Mesothelial cell of epicardium (in vitro differentiated cells): ENCODE data around the gene ITGA11. TPM values are rescaled to one million over a fixed set of nuclear protein-coding genes. Genes with fewer than 3 reads are reported as not detected.

ENCODE experiments used
- DNase-seq, 2 experiments: peaks; one replicate each; pipeline ENCODE4 v3.0.0; 2021; ENCODE audit warnings: low spot score in 2 of 2; ENCODE audit not compliant: unreplicated experiment in 2 of 2
- H3K27ac Mint-ChIP-seq: 2 replicates; pipeline ENCODE4 v1.8.0; 2021; ENCODE audit warnings: mixed read lengths
- H3K27me3 Mint-ChIP-seq: 2 replicates; pipeline ENCODE4 v1.8.0; 2021; ENCODE audit warnings: low read depth, mixed read lengths
- H3K36me3 Mint-ChIP-seq: 2 replicates; pipeline ENCODE4 v1.8.0; 2021; ENCODE audit warnings: mixed read lengths
- H3K4me1 Mint-ChIP-seq: 2 replicates; pipeline ENCODE4 v1.8.0; 2021; ENCODE audit warnings: mixed read lengths
- H3K4me3 Mint-ChIP-seq: 2 replicates; pipeline ENCODE4 v1.8.0; 2021; ENCODE audit warnings: mild to moderate bottlenecking, moderate library complexity, mixed read lengths
- H3K9me3 Mint-ChIP-seq: 2 replicates; pipeline ENCODE4 v1.8.0; 2021; ENCODE audit warnings: mixed read lengths
- total RNA-seq: library from RNA; stranded (reverse); gene quantifications from 3 replicates; pipeline ENCODE4 v1.2.1, GENCODE V29; 2021
- TF ChIP-seq, protein P1 (sequence below): fragments of 200-600 bp; sonication (generic); IDR thresholded peaks from one replicate; pipeline ENCODE4 v1.5.0; 2021; ENCODE audit warnings: antibody characterized with exemption; ENCODE audit not compliant: unreplicated experiment

ITGA11 gene
- total RNA-seq, 1 donor from 2014 or later: 3.5 TPM

DNA sequence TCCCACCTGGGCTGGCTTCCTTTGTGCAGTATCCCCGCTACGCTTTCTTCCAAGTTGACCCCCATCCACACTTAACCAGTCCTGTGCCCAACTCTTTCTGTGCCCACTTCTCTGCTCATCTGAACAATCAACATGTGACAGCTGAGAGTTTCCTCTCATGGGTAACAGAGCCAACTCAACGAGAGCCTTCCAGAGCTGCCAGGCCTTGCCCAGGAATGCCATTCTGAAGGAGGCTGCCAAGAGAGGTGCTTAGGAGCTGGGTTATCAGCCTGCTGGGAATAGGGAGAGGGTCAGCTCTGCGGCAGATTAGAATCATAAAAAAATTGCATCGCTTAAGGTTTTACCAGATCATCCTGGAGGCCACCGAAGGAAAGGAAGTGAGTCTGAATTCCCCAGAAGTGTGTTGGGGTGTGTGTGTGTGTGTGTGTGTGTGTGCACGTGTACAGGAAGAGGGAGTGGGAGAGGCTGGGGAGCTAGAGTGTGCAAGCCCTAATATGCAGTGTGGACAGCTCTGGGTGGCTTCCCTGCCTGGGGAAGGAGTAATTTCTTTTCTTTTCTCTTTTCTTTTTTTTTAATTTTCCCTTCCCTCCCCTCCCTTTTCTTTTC lies 66.7 kb downstream of the ITGA11 start:
- DNase-seq: no peak
- peaks cover 15% of the 10 kb centered on the region for H3K27me3 Mint-ChIP-seq
- TF ChIP-seq, protein P1, sequence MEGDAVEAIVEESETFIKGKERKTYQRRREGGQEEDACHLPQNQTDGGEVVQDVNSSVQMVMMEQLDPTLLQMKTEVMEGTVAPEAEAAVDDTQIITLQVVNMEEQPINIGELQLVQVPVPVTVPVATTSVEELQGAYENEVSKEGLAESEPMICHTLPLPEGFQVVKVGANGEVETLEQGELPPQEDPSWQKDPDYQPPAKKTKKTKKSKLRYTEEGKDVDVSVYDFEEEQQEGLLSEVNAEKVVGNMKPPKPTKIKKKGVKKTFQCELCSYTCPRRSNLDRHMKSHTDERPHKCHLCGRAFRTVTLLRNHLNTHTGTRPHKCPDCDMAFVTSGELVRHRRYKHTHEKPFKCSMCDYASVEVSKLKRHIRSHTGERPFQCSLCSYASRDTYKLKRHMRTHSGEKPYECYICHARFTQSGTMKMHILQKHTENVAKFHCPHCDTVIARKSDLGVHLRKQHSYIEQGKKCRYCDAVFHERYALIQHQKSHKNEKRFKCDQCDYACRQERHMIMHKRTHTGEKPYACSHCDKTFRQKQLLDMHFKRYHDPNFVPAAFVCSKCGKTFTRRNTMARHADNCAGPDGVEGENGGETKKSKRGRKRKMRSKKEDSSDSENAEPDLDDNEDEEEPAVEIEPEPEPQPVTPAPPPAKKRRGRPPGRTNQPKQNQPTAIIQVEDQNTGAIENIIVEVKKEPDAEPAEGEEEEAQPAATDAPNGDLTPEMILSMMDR: no peak
- H3K9me3 Mint-ChIP-seq: no peaks in the 10 kb centered on the region
- no peak overlapping the region for H3K4me3 Mint-ChIP-seq
- no peak overlapping the region for H3K27ac Mint-ChIP-seq
- H3K4me1 Mint-ChIP-seq: no peaks in the 10 kb centered on the region
- H3K36me3 Mint-ChIP-seq: no peaks in the 10 kb centered on the region

DNA sequence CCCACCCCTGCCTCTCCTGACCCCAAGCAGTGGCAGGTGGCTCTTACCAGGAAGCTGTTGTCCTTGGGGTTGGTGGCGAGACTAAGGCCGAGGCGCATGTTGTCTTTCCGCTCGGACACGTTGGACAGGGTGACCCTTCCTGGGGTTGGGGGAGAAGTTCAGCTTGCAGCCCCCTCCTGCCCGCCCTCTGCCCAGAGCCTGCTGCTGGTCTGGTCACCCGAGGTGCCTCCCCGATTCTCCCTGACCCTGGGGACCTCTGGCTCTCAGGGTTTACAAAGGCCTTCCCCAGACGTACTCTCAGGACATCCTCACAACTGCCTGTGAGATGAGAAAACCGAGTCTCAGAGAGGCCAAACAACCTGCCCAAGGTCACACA lies 67.3 kb downstream of the ITGA11 start:
- DNase-seq: no peak
- H3K27ac Mint-ChIP-seq: no peak overlapping the region
- peaks cover 12% of the 10 kb centered on the region for H3K27me3 Mint-ChIP-seq
- no peaks in the 10 kb centered on the region for H3K36me3 Mint-ChIP-seq
- no peak overlapping the region for H3K4me3 Mint-ChIP-seq
- no peaks in the 10 kb centered on the region for H3K9me3 Mint-ChIP-seq
- no peaks in the 10 kb centered on the region for H3K4me1 Mint-ChIP-seq
- TF ChIP-seq, protein P1: no peak

DNA sequence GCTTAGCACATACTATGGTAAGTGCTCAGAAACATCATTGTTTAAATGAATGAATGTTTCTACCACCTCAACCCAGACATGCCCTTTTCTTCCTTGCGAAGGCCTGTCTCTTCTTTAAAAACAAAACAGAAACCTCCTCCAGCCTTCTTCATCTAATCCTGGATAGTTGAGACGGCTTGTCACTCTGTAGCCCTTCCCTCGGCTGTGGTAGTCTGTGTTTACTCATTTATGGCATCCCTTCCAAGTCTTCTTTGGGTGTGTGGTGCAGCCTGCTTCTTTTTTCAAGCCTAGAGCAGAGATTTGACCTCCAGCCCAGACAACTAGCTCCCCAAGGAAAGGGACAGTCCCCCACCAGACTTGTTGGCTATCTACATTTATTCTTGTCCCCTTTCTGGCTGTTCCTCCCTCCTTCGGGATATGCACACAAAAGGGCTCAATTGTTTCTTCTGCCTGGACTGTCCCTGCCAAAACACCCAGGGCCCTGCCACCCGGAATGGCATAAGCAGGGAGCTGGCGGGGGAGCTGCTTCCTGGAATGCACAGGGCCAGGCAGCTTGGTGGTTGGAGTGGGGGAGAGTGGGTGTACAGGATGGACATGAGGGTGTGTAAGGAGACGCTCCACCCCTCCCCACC lies 67.8 kb downstream of the ITGA11 start:
- no peak overlapping the region for H3K27ac Mint-ChIP-seq
- TF ChIP-seq, protein P1: no peak
- peaks cover 12% of the 10 kb centered on the region for H3K27me3 Mint-ChIP-seq
- no peak overlapping the region for H3K4me3 Mint-ChIP-seq
- H3K9me3 Mint-ChIP-seq: no peaks in the 10 kb centered on the region
- no peaks in the 10 kb centered on the region for H3K36me3 Mint-ChIP-seq
- H3K4me1 Mint-ChIP-seq: no peaks in the 10 kb centered on the region
- no peak for DNase-seq

DNA sequence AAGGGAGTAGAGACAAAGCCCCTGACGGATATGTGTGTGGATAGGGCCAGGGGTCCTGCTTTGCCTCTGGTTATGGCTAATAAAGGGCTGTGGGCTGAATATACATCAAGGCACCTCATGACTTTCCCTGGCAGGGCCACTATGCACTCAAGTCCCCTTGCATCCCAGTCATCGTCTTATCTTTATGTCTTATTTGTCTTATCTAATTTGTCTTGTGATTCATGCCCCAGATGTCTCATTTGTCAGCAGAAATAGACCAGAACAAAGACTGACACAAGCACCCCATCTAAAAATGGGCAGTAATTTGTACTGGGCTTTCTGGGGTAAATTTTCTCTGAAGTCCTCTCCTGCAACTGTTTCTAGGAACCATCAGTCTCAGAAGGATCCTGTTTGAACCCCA lies 68.6 kb downstream of the ITGA11 start:
- no peaks in the 10 kb centered on the region for H3K9me3 Mint-ChIP-seq
- no peak for DNase-seq
- no peaks in the 10 kb centered on the region for H3K36me3 Mint-ChIP-seq
- no peaks in the 10 kb centered on the region for H3K4me1 Mint-ChIP-seq
- TF ChIP-seq, protein P1: no peak
- H3K4me3 Mint-ChIP-seq: no peak overlapping the region
- H3K27me3 Mint-ChIP-seq: peaks cover 12% of the 10 kb centered on the region
- H3K27ac Mint-ChIP-seq: no peak overlapping the region

DNA sequence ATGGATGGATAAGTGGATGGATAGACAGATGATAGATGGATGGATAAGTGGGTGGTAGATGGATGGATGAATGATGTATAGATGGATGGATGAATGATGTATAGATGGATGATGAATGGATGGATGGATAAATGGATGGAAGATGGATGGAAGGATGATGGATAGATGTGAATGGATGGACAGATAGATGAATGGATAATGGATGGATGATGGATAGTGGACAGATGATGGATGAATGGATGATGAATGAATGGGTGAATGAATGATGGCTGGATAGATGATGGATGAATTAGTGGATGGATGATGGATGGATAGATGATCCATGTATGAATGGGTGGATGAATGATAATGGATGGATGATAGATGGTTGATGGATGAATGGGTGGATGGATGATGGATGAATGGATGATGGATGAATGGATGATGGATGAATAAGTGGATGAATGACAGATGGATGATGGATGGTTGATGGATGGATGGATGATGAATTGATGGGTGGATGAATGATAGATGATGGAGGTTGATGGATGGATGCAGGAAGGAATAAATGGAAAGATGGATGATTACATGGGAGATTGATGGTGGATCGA lies 69.3 kb downstream of the ITGA11 start:
- H3K36me3 Mint-ChIP-seq: no peaks in the 10 kb centered on the region
- H3K4me1 Mint-ChIP-seq: no peaks in the 10 kb centered on the region
- H3K27me3 Mint-ChIP-seq: peaks cover 16% of the 10 kb centered on the region
- no peaks in the 10 kb centered on the region for H3K9me3 Mint-ChIP-seq
- H3K27ac Mint-ChIP-seq: no peak overlapping the region
- TF ChIP-seq, protein P1: no peak
- no peak for DNase-seq
- H3K4me3 Mint-ChIP-seq: no peak overlapping the region
